K562 (cell line): ENCODE results near the gene METRNL. TPM values are rescaled to one million over a fixed set of nuclear protein-coding genes. Genes with fewer than 3 reads are reported as not detected.

ENCODE experiments used
- ARID2 ChIP-seq: fragments of 450-650 bp; IDR thresholded peaks from 2 replicates; pipeline ENCODE4 v1.6.1; 2017; ENCODE audit warnings: antibody characterized with exemption, mild to moderate bottlenecking
- BCL6 ChIP-seq: fragments of 250-450 bp; sonication (Bioruptor Pico); IDR thresholded peaks from 2 replicates; pipeline ENCODE4 v1.4.0; 2020
- BCLAF1 ChIP-seq, 2 experiments: fragments of 450-650 bp in 1 of 2; IDR thresholded peaks; 2 replicates each; pipeline ENCODE4 v1.6.1; 2011 to 2017; ENCODE audit warnings: low read depth in 2 of 2, antibody characterized with exemption in 1 of 2, borderline replicate concordance in 1 of 2, low read length in 1 of 2, mild to moderate bottlenecking in 1 of 2, mixed read lengths in 1 of 2; ENCODE audit not compliant: control insufficient read depth in 1 of 2
- EHMT2 ChIP-seq: fragments of 450-650 bp; IDR thresholded peaks from 2 replicates; pipeline ENCODE4 v1.6.1; 2018; ENCODE audit warnings: antibody characterized with exemption
- FOXA1 ChIP-seq: fragments of 450-650 bp; IDR thresholded peaks from 2 replicates; pipeline ENCODE4 v1.6.1; 2016; ENCODE audit warnings: mild to moderate bottlenecking, borderline replicate concordance
- HNRNPK ChIP-seq: fragments of 200-400 bp; formaldehyde crosslinking; IDR thresholded peaks from one replicate; pipeline ENCODE4 v1.6.1; 2018; ENCODE audit warnings: mild to moderate bottlenecking, low read depth, low read length; ENCODE audit not compliant: poor library complexity, severe bottlenecking
- MEIS2 ChIP-seq: fragments of 450-650 bp; IDR thresholded peaks from 2 replicates; pipeline ENCODE4 v1.6.1; 2014; ENCODE audit warnings: mild to moderate bottlenecking; ENCODE audit not compliant: partially characterized antibody
- PKNOX1 ChIP-seq: fragments of 450-650 bp; IDR thresholded peaks from 2 replicates; pipeline ENCODE4 v1.6.1; 2016
- SIX5 ChIP-seq, 2 experiments: IDR thresholded peaks; 2 replicates each; pipeline ENCODE4 v1.6.1; 2011; ENCODE audit warnings: low read length in 2 of 2, borderline replicate concordance in 1 of 2, low read depth in 1 of 2, mild to moderate bottlenecking in 1 of 2, moderate library complexity in 1 of 2; ENCODE audit not compliant: insufficient read depth in 1 of 2
- TARDBP ChIP-seq: fragments of 450-650 bp; IDR thresholded peaks from 2 replicates; pipeline ENCODE4 v1.6.1; 2016
- USF2 ChIP-seq: sonication (generic); formaldehyde crosslinking; IDR thresholded peaks from 2 replicates; pipeline ENCODE4 v1.5.0; 2020; ENCODE audit warnings: missing genetic modification reagents
- ZBTB1 ChIP-seq: sonication (generic); formaldehyde crosslinking; IDR thresholded peaks from 2 replicates; pipeline ENCODE4 v1.8.1; 2023; ENCODE audit warnings: missing genetic modification reagents, low read depth, mild to moderate bottlenecking, borderline replicate concordance
- ZNF3 ChIP-seq: fragments of 250-450 bp; sonication (Bioruptor Pico); IDR thresholded peaks from 2 replicates; pipeline ENCODE4 v1.5.0; 2021; ENCODE audit warnings: mild to moderate bottlenecking, moderate library complexity
- ZNF316 ChIP-seq: fragments of 450-650 bp; IDR thresholded peaks from 2 replicates; pipeline ENCODE4 v1.6.1; 2016
- ZNF584 ChIP-seq: fragments of 200-800 bp; sonication (Bioruptor generic); IDR thresholded peaks from 2 replicates; pipeline ENCODE4 v1.6.1; 2016; ENCODE audit warnings: low read depth, mild to moderate bottlenecking, missing genetic modification characterization, missing compliant biosample characterization
- polyA plus RNA-seq, 8 experiments: library from polyadenylated mRNA; depleted of rRNA in 4 of 8; stranded (reverse) in 5 of 8; unstranded in 3 of 8; fragments of >200 nt; fragmentation: Nextera tagmentation in 2 of 8; fragmentation: Illumina TruSeq in 1 of 8; extraction: Ambion mirVana in 2 of 8; extraction: Trizol in 1 of 8; gene quantifications; 2 replicates each; pipeline versions ENCODE4 v1.2.1 to v1.2.3, GENCODE V29; 2011 to 2014; ENCODE audit warnings: inconsistent platforms in 1 of 8, missing spikeins in 1 of 8
- total RNA-seq, 7 experiments: library from RNA; depleted of rRNA in 6 of 7; stranded (reverse); fragments of >200 nt in 6 of 7; fragmentation: Illumina TruSeq in 2 of 7; extraction: Trizol in 2 of 7; gene quantifications; 2 replicates each; pipeline versions ENCODE4 v1.2.1 to v1.2.3, GENCODE V29; 2011 to 2021; ENCODE audit warnings: low replicate concordance in 1 of 7
- TF ChIP-seq, protein P1 (sequence below): fragments of 250-450 bp; sonication (Bioruptor Pico); IDR thresholded peaks from 2 replicates; pipeline ENCODE4 v1.5.0; 2021; ENCODE audit warnings: mild to moderate bottlenecking, moderate library complexity
- TF ChIP-seq, protein P2 (sequence below): fragments of 450-650 bp; IDR thresholded peaks from 2 replicates; pipeline ENCODE4 v1.6.1; 2014; ENCODE audit warnings: low read depth, mild to moderate bottlenecking, moderate library complexity, borderline replicate concordance

Gene METRNL
- total and polyA plus RNA-seq, 9 of the 15 experiments (the other 6 are each of a cell fraction or from before 2014, with no cell fraction given), result 0.17 to 31.8 (median 2.9) TPM

DNA sequence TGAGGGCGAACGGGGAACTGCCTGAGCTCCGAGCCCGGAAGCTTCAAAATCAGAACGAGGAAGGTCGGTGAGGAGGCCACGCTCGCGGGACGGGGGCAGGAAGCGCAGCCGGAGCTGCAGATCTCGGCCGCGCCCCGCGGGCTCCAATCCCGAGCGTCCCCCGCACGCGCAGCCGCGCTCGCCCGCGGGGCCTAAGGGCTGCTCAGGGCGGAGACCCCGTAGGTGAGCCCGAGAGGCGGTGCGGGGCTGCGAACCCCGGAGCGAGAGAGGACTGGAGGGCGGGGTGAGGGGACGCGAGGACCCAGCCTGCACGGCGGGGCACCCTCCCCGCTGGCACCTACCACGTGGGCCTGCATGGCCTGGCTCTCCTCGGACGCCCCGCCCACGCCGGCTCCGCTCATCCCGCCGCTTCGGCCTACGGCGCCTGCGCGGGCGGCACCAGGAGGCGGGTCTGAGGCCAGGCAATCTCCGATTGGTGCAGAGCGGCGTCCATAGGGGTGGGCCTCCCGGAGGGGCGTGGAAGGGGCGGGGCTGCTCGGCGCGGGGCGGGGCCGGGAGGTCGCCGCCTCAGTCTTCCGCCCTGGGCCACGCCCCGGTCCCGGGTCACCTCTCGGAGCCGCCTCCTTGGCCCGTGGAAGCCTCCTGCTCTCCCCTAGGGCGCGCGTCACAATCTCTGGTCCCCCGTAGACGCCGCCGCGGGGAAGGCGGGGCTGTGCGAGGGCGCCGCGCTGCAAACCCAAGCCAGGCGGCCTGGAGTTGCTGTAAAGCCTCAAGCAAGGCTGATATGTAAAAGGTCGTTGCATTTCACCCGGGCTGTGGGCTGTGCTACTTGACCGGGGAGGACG lies 27.8 kb upstream of the METRNL start (continued):
- TF ChIP-seq, protein P1, sequence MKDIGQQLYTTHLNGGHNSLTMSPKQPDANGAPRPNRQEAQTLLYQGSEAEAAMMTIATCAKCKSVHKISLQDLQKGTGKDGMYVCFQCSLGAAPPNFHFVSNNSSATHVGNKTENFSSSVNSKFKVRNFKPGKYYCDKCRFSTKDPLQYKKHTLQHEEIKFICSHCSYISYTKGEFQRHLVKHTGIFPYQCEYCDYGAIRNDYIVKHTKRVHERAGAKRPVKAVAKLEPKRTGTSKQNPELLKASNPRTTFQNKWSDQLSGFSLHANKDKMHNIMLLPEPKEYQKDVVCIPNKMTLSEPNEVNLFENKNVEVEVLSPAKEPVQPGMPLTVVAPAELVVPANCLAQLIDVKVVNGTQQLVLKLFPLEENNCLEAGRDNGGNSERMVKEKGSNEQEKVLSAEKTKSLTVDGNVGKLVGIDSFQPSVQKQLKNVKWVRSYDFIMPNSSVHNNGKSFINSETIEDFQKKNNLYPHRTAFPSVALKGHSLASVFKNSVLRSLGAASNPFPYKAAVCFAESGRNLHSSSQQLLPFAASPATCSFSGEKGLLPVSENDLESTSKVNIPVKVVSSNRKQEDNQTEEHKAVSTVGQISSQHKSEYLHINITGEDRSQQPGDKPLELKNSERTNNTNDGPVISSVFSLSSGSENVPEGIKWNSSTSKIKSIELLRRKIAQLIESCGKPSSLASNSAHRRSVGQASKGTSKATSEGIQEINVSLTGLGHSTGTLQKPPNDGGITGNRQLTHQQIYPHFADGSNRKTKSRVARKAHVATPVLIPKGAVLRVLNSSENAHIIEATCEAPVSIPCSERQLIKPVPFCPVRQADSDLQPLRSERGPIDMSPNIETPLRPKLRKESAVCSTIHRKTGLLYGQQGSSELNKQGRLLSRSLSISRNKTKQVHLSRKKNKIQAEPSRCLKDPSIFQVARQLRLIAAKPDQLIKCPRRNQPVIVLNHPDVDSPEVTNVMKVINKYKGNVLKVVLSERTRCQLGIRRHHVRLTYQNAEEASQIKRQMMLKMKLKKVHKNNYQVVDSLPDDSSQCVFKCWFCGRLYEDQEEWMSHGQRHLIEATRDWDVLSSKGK, result no peak
- no peak for TF ChIP-seq ARID2
- TF ChIP-seq, protein P2, sequence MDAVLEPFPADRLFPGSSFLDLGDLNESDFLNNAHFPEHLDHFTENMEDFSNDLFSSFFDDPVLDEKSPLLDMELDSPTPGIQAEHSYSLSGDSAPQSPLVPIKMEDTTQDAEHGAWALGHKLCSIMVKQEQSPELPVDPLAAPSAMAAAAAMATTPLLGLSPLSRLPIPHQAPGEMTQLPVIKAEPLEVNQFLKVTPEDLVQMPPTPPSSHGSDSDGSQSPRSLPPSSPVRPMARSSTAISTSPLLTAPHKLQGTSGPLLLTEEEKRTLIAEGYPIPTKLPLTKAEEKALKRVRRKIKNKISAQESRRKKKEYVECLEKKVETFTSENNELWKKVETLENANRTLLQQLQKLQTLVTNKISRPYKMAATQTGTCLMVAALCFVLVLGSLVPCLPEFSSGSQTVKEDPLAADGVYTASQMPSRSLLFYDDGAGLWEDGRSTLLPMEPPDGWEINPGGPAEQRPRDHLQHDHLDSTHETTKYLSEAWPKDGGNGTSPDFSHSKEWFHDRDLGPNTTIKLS, result peak; percentile 88
- TF ChIP-seq SIX5 (IDR thresholded peaks at IDR 0.05; ENCODE audit: borderline replicate concordance in 1 of 2, insufficient read depth in 1 of 2, low read depth in 1 of 2, low read length in 2 of 2), result no peak
- no peak for TF ChIP-seq ZNF3 (CRISPR knock-in tag)
- TF ChIP-seq TARDBP, result no peak
- no peak for TF ChIP-seq BCL6 (CRISPR knock-in tag)
- TF ChIP-seq USF2 (CRISPR knock-in tag), result peak; percentile 84
- no peak for TF ChIP-seq HNRNPK
- TF ChIP-seq PKNOX1, result peak; percentile 93
- peak; percentile 66 for TF ChIP-seq MEIS2
- no peak for TF ChIP-seq FOXA1
- TF ChIP-seq BCLAF1 (IDR thresholded peaks at IDR 0.05; ENCODE audit: borderline replicate concordance in 1 of 2, control insufficient read depth in 1 of 2, low read depth in 2 of 2, low read length in 1 of 2), result no peak
- no peak for TF ChIP-seq ZNF316
- TF ChIP-seq EHMT2, result no peak
- TF ChIP-seq ZNF584 (CRISPR knock-in tag), result no peak
- TF ChIP-seq ZBTB1 (CRISPR knock-in tag), result 0 out of 2 replicates have a peak, but pooled peaks have one; percentile 60
